ENCODE results near the gene CACHD1. TPM values are rescaled to one million over a fixed set of nuclear protein-coding genes. Genes with fewer than 3 reads are reported as not detected.

CACHD1 gene
- total and polyA plus RNA-seq, 2 donors (not counting 1 experiment from before 2014, with no cell fraction given): 2.9 to 5.4 TPM

DNA sequence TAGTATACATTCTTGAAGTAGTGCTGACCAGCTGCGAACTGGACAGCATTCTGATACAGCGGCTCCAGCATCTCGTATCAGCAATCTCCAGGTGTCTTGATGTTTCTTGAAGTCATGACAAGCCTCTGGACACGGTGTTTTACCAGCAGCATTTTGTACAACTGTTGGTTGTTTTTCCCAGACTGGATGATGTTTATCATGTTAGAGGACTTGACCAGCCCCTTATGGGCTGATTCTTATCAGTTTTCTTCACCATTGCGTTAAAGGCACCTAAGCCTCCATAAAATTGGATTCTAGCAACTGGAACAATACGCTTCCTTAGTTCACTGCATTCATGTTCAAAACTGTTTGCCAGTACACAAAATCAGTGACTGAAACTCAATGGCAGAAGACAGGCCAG is 29.1 kb downstream of the CACHD1 start:
- no peak overlapping the region for H3K27ac ChIP-seq (ENCODE audit: insufficient read depth, low read length)
- H3K79me2 ChIP-seq (ENCODE audit: control insufficient read depth, insufficient read depth, low read length): no peaks in the 10 kb centered on the region
- no peaks in the 10 kb centered on the region for H3K9me3 ChIP-seq (ENCODE audit: control insufficient read depth, insufficient read depth, low read depth, low read length)
- H3K4me1 ChIP-seq (ENCODE audit: control insufficient read depth, extremely low read depth, insufficient read depth, low read length): no peaks in the 10 kb centered on the region
- no peak for DNase-seq (ENCODE audit: low read depth in 2 of 2)
- H3K4me3 ChIP-seq (replicated peaks in 1 of 4; ENCODE audit: control extremely low read depth in 1 of 4, insufficient read depth in 1 of 4, low read depth in 3 of 4, low read length in 4 of 4): no peak overlapping the region
- H2AFZ ChIP-seq (ENCODE audit: low read length): no peak overlapping the region
- no peaks in the 10 kb centered on the region for H4K20me1 ChIP-seq (ENCODE audit: control insufficient read depth, extremely low read depth, insufficient read depth, low read length)
- no peaks in the 10 kb centered on the region for H3K27me3 ChIP-seq (ENCODE audit: control insufficient read depth, insufficient read depth, low read length)
- H3K4me2 ChIP-seq (ENCODE audit: extremely low read depth, insufficient read depth, low read length): no peak overlapping the region
- TF ChIP-seq, protein P1, sequence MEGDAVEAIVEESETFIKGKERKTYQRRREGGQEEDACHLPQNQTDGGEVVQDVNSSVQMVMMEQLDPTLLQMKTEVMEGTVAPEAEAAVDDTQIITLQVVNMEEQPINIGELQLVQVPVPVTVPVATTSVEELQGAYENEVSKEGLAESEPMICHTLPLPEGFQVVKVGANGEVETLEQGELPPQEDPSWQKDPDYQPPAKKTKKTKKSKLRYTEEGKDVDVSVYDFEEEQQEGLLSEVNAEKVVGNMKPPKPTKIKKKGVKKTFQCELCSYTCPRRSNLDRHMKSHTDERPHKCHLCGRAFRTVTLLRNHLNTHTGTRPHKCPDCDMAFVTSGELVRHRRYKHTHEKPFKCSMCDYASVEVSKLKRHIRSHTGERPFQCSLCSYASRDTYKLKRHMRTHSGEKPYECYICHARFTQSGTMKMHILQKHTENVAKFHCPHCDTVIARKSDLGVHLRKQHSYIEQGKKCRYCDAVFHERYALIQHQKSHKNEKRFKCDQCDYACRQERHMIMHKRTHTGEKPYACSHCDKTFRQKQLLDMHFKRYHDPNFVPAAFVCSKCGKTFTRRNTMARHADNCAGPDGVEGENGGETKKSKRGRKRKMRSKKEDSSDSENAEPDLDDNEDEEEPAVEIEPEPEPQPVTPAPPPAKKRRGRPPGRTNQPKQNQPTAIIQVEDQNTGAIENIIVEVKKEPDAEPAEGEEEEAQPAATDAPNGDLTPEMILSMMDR (conservative IDR thresholded peaks at IDR 0.05 in 1 of 2, IDR thresholded peaks at IDR 0.05 in 1 of 2; ENCODE audit: low read depth in 1 of 2, low read length in 2 of 2): no peak
- no peak for TF ChIP-seq EZH2 (IDR thresholded peaks at IDR 0.05; ENCODE audit: low read length, missing control alignments)
- no peak overlapping the region for H3K9ac ChIP-seq (ENCODE audit: insufficient read depth, low read length)
- H3K36me3 ChIP-seq (ENCODE audit: control insufficient read depth, insufficient read depth, low read length): no peaks in the 10 kb centered on the region

- no peak overlapping the region for H3K9ac ChIP-seq (ENCODE audit: insufficient read depth, low read length)
- H3K27me3 ChIP-seq (ENCODE audit: control insufficient read depth, insufficient read depth, low read length): no peaks in the 10 kb centered on the region
- no peaks in the 10 kb centered on the region for H4K20me1 ChIP-seq (ENCODE audit: control insufficient read depth, extremely low read depth, insufficient read depth, low read length)
- H3K4me3 ChIP-seq (replicated peaks in 1 of 4; ENCODE audit: control extremely low read depth in 1 of 4, insufficient read depth in 1 of 4, low read depth in 3 of 4, low read length in 4 of 4): no peak overlapping the region
- H3K36me3 ChIP-seq (ENCODE audit: control insufficient read depth, insufficient read depth, low read length): no peaks in the 10 kb centered on the region
- no peaks in the 10 kb centered on the region for H3K9me3 ChIP-seq (ENCODE audit: control insufficient read depth, insufficient read depth, low read depth, low read length)
- no peak overlapping the region for H3K4me2 ChIP-seq (ENCODE audit: extremely low read depth, insufficient read depth, low read length)
- DNase-seq (ENCODE audit: low read depth in 2 of 2): no peak
- H2AFZ ChIP-seq (ENCODE audit: low read length): no peak overlapping the region
- TF ChIP-seq, protein P1 (conservative IDR thresholded peaks at IDR 0.05 in 1 of 2, IDR thresholded peaks at IDR 0.05 in 1 of 2; ENCODE audit: low read depth in 1 of 2, low read length in 2 of 2): no peak
- TF ChIP-seq EZH2 (IDR thresholded peaks at IDR 0.05; ENCODE audit: low read length, missing control alignments): no peak
- H3K4me1 ChIP-seq (ENCODE audit: control insufficient read depth, extremely low read depth, insufficient read depth, low read length): no peaks in the 10 kb centered on the region
- no peaks in the 10 kb centered on the region for H3K79me2 ChIP-seq (ENCODE audit: control insufficient read depth, insufficient read depth, low read length)
- H3K27ac ChIP-seq (ENCODE audit: insufficient read depth, low read length): no peak overlapping the region
These were observed 30.0 kb downstream of the CACHD1 start for GRCh38 chr1:64499966-64500365.

DNA sequence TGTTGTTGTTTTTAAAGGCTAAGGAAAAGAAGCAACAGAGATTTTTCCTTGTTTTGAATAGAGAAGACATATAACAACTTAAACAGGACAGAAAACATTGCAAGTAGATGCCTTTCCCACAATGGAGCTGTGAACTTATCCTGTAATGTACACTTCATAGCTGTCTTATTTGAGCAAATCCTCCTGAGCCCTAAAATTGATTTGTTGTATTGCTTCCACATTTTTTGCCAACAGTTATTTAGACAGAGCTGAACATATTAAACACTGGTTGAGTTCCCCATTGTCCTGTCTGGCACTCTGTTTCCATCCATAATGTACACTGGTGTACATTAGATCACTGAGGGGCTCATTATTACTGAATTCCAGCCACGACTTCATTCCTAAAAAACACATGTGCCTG is 32.2 kb downstream of the CACHD1 start:
- H4K20me1 ChIP-seq (ENCODE audit: control insufficient read depth, extremely low read depth, insufficient read depth, low read length): no peaks in the 10 kb centered on the region
- H3K79me2 ChIP-seq (ENCODE audit: control insufficient read depth, insufficient read depth, low read length): no peaks in the 10 kb centered on the region
- DNase-seq (ENCODE audit: low read depth in 2 of 2): no peak
- no peak overlapping the region for H3K4me3 ChIP-seq (replicated peaks in 1 of 4; ENCODE audit: control extremely low read depth in 1 of 4, insufficient read depth in 1 of 4, low read depth in 3 of 4, low read length in 4 of 4)
- no peak overlapping the region for H3K27ac ChIP-seq (ENCODE audit: insufficient read depth, low read length)
- H3K27me3 ChIP-seq (ENCODE audit: control insufficient read depth, insufficient read depth, low read length): no peaks in the 10 kb centered on the region
- TF ChIP-seq, protein P1 (conservative IDR thresholded peaks at IDR 0.05 in 1 of 2, IDR thresholded peaks at IDR 0.05 in 1 of 2; ENCODE audit: low read depth in 1 of 2, low read length in 2 of 2): no peak
- TF ChIP-seq EZH2 (IDR thresholded peaks at IDR 0.05; ENCODE audit: low read length, missing control alignments): no peak
- H3K9ac ChIP-seq (ENCODE audit: insufficient read depth, low read length): no peak overlapping the region
- H3K4me2 ChIP-seq (ENCODE audit: extremely low read depth, insufficient read depth, low read length): no peak overlapping the region
- H3K36me3 ChIP-seq (ENCODE audit: control insufficient read depth, insufficient read depth, low read length): no peaks in the 10 kb centered on the region
- no peak overlapping the region for H2AFZ ChIP-seq (ENCODE audit: low read length)
- no peaks in the 10 kb centered on the region for H3K4me1 ChIP-seq (ENCODE audit: control insufficient read depth, extremely low read depth, insufficient read depth, low read length)
- no peaks in the 10 kb centered on the region for H3K9me3 ChIP-seq (ENCODE audit: control insufficient read depth, insufficient read depth, low read depth, low read length)
